Pancreas (tissue), 10 donors: ENCODE data around the gene TRPC4. TPM values are rescaled to one million over a fixed set of nuclear protein-coding genes. Genes with fewer than 3 reads are reported as not detected.

Experiments used
- ATAC-seq, 4 donors: fragments of 200-7000 bp; cut with Tn5 transposase; one replicate each; pipeline versions ENCODE4 v1.8.0 to v1.9.1; 2020; ENCODE audit warnings: mild to moderate bottlenecking in 4 of 4, moderate library complexity in 4 of 4
- DNase-seq, 6 donors: peaks; one replicate each; pipeline ENCODE4 v3.0.0-alpha.2; 2020
- FAIRE-seq: peaks from 2 replicates; lab custom pipeline; 2012; peaks lifted over from hg19 to GRCh38; lab: Jason Lieb, UNC
- H3K27ac ChIP-seq, 4 donors: fragments of 200-600 bp; sonication (generic); 1 replicate in 3 of 4; 2 replicates in 1 of 4; pipeline versions ENCODE4 v1.5.0 to v1.8.0; 2020
- H3K27me3 ChIP-seq, 4 donors: fragments of 200-600 bp; one replicate each; pipeline ENCODE4 v1.8.0; 2021
- H3K36me3 ChIP-seq, 3 donors: fragments of 200-600 bp; sonication (generic) in 1 of 3; one replicate each; pipeline versions ENCODE4 v1.5.0 to v1.8.0; 2020 to 2021
- H3K4me1 ChIP-seq, 3 donors: fragments of 200-600 bp; one replicate each; pipeline ENCODE4 v1.8.0; 2021
- H3K4me3 ChIP-seq, 4 donors: fragments of 200-600 bp; sonication (generic) in 2 of 4; one replicate each; pipeline versions ENCODE4 v1.5.0 to v1.8.0; 2020 to 2021
- H3K9me3 ChIP-seq, 4 donors: fragments of 200-600 bp; one replicate each; pipeline ENCODE4 v1.8.0; 2021
- WGBS, 2 donors: extraction: QIAGEN DNeasy Blood & Tissue Kit; methylation state at CpG; one replicate each; pipeline ENCODE4 v1.1.7; 2013; 5-methylcytosine and 5-hydroxymethylcytosine counted together
- intact Hi-C, 3 donors: fragments of 100-400 bp; cut with DNase I; formaldehyde crosslinking; loops; one replicate each; pipeline versions ENCODE4 v1.11.1 to v1.14.2; 2022
- polyA plus RNA-seq, 2 donors: library from polyadenylated mRNA; stranded (reverse); fragments of 200-250 nt; gene quantifications; one replicate each; pipeline ENCODE4 v1.2.3, GENCODE V29; 2013
- total RNA-seq, 6 donors: library from RNA; stranded (reverse); fragmentation: NEBNext Ultra II Directional in 4 of 6; extraction: Animal tissue kit (Norgen Biotek cat#: 25700) in 4 of 6; gene quantifications; one replicate each; pipeline versions ENCODE4 v1.2.1 to v1.2.4, GENCODE V29; 2021 to 2023
- TF ChIP-seq, protein P1 (sequence below), 4 donors: fragments of 200-600 bp; sonication (generic) in 3 of 4; IDR thresholded peaks; one replicate each; pipeline versions ENCODE4 v1.5.0 to v1.8.0; 2021; ENCODE audit warnings: antibody characterized with exemption in 4 of 4
- donor health status: healthy with polysubstance abuse.
- donor health status: DM: no; HTN: no; CAD: no; lungs with moderate emphysema.
- donor health status: DM: no; HTN: no; CAD: no.
- donor health status: control.
- donor health status: control.
- donor health status: Bipolar disorder and iron deficiency.
- donor health status: DM: yes; HTN: yes; CAD: no.
- donor health status: DM: no; HTN: no; CAD: no.
- donor health status: DM: no; HTN: no; CAD: no.
- donor health status: DM: yes; HTN: yes; CAD: no.

The TRPC4 gene
- total and polyA plus RNA-seq, 8 donors, result 0.32 to 1.7 (median 0.62) TPM

GRCh38 chr13:37640499-37640898 is 229.1 kb downstream of the TRPC4 start:
- H3K36me3 ChIP-seq, result no peaks in the 10 kb centered on the region
- ATAC-seq, result peak in 2 of 4 donors; percentile 47 to 62
- no peaks in the 10 kb centered on the region for H3K4me1 ChIP-seq
- WGBS, 2 donors, result 10 to 11% methylated on average over 2 of the region's 2 CpGs
- FAIRE-seq, result peak; percentile 82
- no peak for DNase-seq
- H3K9me3 ChIP-seq, result no peaks in the 10 kb centered on the region
- H3K27ac ChIP-seq, result no peak overlapping the region
- TF ChIP-seq, protein P1, sequence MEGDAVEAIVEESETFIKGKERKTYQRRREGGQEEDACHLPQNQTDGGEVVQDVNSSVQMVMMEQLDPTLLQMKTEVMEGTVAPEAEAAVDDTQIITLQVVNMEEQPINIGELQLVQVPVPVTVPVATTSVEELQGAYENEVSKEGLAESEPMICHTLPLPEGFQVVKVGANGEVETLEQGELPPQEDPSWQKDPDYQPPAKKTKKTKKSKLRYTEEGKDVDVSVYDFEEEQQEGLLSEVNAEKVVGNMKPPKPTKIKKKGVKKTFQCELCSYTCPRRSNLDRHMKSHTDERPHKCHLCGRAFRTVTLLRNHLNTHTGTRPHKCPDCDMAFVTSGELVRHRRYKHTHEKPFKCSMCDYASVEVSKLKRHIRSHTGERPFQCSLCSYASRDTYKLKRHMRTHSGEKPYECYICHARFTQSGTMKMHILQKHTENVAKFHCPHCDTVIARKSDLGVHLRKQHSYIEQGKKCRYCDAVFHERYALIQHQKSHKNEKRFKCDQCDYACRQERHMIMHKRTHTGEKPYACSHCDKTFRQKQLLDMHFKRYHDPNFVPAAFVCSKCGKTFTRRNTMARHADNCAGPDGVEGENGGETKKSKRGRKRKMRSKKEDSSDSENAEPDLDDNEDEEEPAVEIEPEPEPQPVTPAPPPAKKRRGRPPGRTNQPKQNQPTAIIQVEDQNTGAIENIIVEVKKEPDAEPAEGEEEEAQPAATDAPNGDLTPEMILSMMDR (IDR thresholded peaks at IDR 0.05), result no peak
- H3K27me3 ChIP-seq, result no peaks in the 10 kb centered on the region
- no peak overlapping the region for H3K4me3 ChIP-seq
- intact Hi-C loops, result no loop called here

- no peak overlapping the region for H3K4me3 ChIP-seq
- ATAC-seq, result no peak
Observed at GRCh38 chr13:37636701-37637100, 232.9 kb downstream of the TRPC4 start.

GRCh38 chr13:37632294-37632693 is 237.3 kb downstream of the TRPC4 start:
- Histone ChIP-seq H3K9me3 (no peaks in the 10 kb centered on the region), H3K27me3 (no peaks in the 10 kb centered on the region), H3K36me3 (no peaks in the 10 kb centered on the region), H3K4me3 (no peak overlapping the region), H3K4me1 (no peaks in the 10 kb centered on the region), H3K27ac (no peak overlapping the region)
- TF ChIP-seq, protein P1 (IDR thresholded peaks at IDR 0.05), result no peak
- DNase-seq (no peak), ATAC-seq (no peak), FAIRE-seq (no peak)
- intact Hi-C loops, result no loop called here
- WGBS, 2 donors, result 46 to 48% methylated on average over 5 of the region's 5 CpGs

More at GRCh38 chr13:37636701-37637100, 232.9 kb downstream of the TRPC4 start:
- Histone ChIP-seq H3K27me3 (no peaks in the 10 kb centered on the region), H3K27ac (no peak overlapping the region), H3K4me1 (no peaks in the 10 kb centered on the region), H3K36me3 (no peaks in the 10 kb centered on the region), H3K9me3 (no peaks in the 10 kb centered on the region)
- FAIRE-seq, result no peak
- WGBS, 2 donors, result 54 to 73% methylated on average over 8 of the region's 8 CpGs
- TF ChIP-seq, protein P1 (IDR thresholded peaks at IDR 0.05), result no peak
- intact Hi-C loops, result no loop called here
- no peak for DNase-seq

DNA sequence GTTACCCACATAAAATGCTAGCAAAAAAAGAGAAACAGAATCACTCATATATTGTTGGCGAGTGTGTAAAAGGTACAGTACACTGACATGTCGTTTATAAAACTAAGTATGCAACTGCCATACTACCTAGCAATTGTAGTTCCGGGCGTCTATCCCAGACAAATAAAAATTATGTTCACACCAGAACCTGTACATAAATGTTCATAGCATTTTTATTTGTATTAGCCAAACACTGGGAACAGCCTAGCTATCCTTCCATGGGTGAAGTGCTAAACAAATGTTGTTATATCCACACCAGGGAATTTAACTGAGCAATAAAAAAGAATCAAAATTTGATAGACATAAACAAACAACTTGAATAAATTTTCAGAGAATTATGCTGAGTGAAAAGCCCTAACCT is 242.1 kb downstream of the TRPC4 start:
- TF ChIP-seq, protein P1 (IDR thresholded peaks at IDR 0.05), result no peak
- Histone ChIP-seq H3K36me3 (no peaks in the 10 kb centered on the region), H3K9me3 (no peaks in the 10 kb centered on the region), H3K27me3 (no peaks in the 10 kb centered on the region), H3K4me1 (no peaks in the 10 kb centered on the region), H3K27ac (no peak overlapping the region), H3K4me3 (no peak overlapping the region)
- 45 to 51% methylated on average over 4 of the region's 4 CpGs for WGBS, 2 donors
- ATAC-seq, result peak in 2 of 4 donors; percentile 25 to 56
- DNase-seq, result no peak
- FAIRE-seq, result no peak
- intact Hi-C loops, result no loop called here

GRCh38 chr13:37621811-37622361 is 247.7 kb downstream of the TRPC4 start:
- no peaks in the 10 kb centered on the region for H3K9me3 ChIP-seq
- no peaks in the 10 kb centered on the region for H3K36me3 ChIP-seq
- H3K27ac ChIP-seq, result no peak overlapping the region
- TF ChIP-seq, protein P1 (IDR thresholded peaks at IDR 0.05), result no peak
- peak in 1 of 4 donors; percentile 11 for ATAC-seq
- 65 to 75% methylated on average over 3 of the region's 3 CpGs for WGBS, 2 donors
- no peaks in the 10 kb centered on the region for H3K4me1 ChIP-seq
- peak in 1 of 6 donors; percentile 2 for DNase-seq
- no peak for FAIRE-seq
- H3K4me3 ChIP-seq, result no peak overlapping the region
- no peaks in the 10 kb centered on the region for H3K27me3 ChIP-seq
- intact Hi-C loops, result no loop called here
